Choroid plexus epithelial cell (primary cell): ENCODE results near the gene A2M.

Experiments
- DNase-seq: peaks from one replicate; pipeline ENCODE4 v3.0.0-alpha.2; 2010; ENCODE audit warnings: low read depth
- H3K4me3 ChIP-seq: 2 replicates; pipeline ENCODE4 v1.5.1; 2011; ENCODE audit warnings: low read depth, mild to moderate bottlenecking, control low read depth, low read length, moderate library complexity
- TF ChIP-seq, protein P1 (sequence below): conservative IDR thresholded peaks from 2 replicates; pipeline ENCODE4 v1.5.1; 2011; ENCODE audit warnings: low read depth, mild to moderate bottlenecking, control low read depth, inconsistent platforms, low read length, moderate library complexity

A2M gene

DNA sequence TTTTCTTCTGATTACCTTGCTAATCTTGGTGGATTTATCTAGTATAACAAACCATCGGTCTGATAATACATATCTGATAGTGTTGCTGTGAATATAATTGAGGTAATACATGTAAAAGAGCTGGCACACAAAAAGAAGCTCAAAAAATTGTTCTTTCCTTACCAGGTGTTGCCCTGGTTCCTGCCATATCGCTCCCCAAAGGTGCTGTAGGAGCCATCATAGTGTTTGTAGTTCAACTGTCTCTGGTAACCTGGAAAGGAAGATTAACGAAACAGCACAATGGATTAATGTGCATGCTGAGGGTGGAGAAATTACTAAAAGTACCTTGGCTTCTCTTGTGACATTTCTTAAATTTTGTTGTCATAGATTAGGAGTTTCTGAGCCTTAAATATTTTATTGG is 36.6 kb downstream of the A2M start:
- TF ChIP-seq, protein P1, sequence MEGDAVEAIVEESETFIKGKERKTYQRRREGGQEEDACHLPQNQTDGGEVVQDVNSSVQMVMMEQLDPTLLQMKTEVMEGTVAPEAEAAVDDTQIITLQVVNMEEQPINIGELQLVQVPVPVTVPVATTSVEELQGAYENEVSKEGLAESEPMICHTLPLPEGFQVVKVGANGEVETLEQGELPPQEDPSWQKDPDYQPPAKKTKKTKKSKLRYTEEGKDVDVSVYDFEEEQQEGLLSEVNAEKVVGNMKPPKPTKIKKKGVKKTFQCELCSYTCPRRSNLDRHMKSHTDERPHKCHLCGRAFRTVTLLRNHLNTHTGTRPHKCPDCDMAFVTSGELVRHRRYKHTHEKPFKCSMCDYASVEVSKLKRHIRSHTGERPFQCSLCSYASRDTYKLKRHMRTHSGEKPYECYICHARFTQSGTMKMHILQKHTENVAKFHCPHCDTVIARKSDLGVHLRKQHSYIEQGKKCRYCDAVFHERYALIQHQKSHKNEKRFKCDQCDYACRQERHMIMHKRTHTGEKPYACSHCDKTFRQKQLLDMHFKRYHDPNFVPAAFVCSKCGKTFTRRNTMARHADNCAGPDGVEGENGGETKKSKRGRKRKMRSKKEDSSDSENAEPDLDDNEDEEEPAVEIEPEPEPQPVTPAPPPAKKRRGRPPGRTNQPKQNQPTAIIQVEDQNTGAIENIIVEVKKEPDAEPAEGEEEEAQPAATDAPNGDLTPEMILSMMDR, result no peak
- no peak for DNase-seq
- no peak overlapping the region for H3K4me3 ChIP-seq

DNA sequence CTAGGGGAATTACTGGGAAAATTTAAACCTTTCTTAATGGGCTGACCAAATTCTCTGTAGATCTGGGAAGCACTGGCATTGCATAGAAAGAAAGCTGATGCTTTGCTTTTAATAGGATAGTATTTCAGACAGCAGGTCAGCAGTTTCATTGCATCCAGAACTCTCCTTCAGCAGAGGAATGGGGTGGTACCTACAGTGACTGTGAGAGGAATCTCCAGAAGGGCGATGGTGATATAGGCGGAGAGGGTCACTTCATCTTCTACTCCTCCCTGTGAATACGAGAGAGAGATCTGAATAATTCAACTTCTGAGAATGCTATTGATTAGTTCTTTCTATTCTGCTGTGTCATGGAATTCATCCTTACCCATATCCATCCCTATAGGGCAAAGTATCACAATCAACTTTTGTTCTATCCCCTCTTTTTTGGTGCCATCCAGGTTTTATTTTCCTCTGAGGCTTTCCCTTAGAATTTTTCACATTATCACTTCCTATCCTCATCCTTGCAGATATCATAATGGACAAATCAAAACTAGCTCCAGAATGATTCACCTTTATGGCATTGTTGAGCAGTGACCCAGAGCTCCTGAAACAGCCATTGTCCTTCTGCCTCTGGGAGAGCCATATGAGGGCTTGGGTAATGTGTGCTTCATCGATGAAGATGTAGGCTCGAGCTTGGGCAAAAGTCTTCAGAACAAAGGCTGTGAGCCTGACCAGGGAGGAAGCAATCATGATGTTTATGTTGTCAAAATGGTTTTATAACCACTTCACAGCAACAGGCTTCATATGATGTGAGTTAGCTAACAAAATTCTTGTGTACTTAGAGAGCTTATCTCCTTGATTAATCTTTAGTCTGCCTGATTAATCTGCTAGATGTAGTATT is 38.3 kb downstream of the A2M start:
- no peak overlapping the region for H3K4me3 ChIP-seq

DNA sequence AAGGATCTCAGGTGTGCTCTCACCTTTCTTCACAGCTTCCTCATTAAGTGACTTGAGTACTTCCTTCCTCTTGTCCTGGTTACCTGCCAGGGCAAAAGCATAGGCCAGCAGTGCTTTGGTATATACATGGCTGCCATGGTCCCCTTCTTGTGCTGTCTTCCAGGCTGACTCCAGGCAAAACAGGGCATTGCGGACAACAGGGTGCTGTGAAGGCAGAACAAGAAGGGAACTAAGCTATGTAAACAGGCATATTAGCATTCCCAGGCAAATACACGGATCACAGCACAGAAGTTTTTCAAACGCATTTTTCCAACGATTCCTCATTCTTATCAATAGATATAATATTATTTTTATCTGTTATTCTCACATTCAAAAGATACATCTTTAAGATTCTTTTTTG is 39.0 kb downstream of the A2M start:
- TF ChIP-seq, protein P1, result no peak
- no peak for DNase-seq
- no peak overlapping the region for H3K4me3 ChIP-seq

More for the DNA sequence above, 38.3 kb downstream of the A2M start:
- no peak for DNase-seq
- TF ChIP-seq, protein P1, result no peak

DNA sequence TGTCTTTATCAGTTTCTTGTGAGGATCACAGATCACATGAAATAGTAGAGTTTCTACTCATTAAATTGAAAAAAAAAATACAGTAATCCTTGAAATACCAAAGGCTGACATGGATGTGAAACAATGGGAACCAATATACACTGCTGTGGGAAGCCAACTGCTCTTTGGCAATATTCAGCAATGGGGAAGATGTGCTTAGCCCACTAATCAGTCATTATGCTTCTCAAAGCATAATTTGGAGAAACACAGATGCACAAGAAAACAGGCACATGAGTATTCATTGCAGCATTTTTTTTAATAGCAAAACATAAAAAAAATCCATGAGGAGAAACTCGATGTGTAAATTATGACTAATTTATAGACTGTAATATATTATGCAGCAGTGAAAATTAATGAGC is 40.6 kb downstream of the A2M start:
- no peak for DNase-seq
- TF ChIP-seq, protein P1, result no peak
- H3K4me3 ChIP-seq, result no peak overlapping the region

DNA sequence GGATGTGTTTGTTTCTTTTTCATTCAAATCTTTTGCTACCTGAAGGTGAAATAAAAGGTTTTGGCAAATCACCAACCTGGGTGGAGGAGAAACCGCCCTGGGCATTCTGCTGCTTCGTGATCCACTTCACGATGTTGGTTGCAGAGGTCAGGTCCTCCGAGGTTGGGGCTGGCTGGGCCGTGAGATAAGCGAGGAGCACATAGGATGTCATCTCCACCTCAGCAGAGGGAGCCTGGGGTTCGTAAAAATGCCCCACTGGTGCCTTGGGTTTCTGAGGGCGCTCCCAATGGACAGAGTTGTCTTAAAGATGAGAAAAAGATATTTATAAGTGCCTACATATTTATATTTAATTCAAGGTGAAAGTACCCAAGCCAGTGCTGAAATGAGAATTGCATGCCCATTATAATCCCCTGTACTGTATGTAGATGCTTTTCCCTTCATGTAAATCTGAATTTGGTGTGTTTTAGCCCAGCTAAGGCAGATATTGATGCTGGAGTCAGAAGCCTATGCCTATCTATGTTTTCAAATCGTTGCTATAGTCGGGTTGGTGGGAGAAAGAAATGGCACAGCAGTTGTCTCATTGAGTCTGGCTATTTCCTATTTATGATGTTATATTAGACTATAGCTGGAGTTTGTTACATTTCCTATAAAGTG is 41.1 kb downstream of the A2M start:
- TF ChIP-seq, protein P1, result no peak
- no peak for DNase-seq
- H3K4me3 ChIP-seq, result no peak overlapping the region

DNA sequence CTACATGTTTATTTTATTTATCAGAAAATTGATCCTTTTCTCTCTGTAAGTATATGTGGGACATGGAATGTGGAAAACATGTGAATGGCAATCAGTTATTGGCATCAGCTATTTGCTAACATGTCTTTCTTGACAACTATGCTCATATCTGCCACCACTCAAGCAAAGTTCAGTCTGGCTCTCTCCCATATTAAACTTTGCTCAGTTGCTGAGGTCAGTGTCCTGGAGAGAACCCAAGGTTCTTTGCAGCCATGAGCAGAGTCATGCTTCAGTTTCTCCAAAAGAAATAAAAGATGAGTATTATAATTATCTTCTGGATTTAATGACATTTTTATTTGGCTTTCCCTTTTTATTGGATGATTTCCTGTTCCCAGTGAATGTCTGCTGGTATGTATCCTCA is 42.6 kb downstream of the A2M start:
- DNase-seq, result no peak
- TF ChIP-seq, protein P1, result no peak
- no peak overlapping the region for H3K4me3 ChIP-seq

DNA sequence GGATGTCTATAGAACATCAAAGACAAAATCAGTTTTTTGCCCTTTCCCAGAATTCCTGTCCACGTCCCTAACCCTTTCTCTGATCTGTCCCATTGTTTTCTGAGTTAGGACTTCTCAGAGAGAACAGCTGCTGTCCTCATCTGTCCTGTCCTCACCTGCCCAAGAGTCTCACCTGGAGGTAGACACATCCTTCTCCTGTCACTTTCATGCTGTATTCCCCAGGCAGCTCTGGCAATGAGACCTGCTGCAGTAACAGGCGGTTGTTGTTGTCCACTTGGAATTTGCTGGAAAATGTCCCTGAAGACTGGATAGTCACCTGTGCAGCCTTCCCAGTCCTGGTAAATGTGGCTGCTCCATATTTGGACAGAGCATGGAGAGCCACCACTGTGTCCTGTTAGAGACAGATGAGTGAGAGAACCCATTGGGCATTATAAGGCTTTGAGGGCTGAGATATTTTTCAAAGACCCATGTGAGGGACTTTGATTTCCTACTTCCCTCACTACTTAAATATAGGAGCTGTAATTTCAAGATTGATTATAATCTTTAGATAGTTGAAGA is 43.2 kb downstream of the A2M start:
- no peak for DNase-seq
- H3K4me3 ChIP-seq, result no peak overlapping the region
- TF ChIP-seq, protein P1, result no peak
